K562 (cell line): ENCODE results near the gene ZDHHC11. TPM values are rescaled to one million over a fixed set of nuclear protein-coding genes. Genes with fewer than 3 reads are reported as not detected.
A peak's percentile ranks its signal among the peaks of the same experiment; 100 is the strongest.

Source experiments
- CBFA2T3 ChIP-seq: fragments of 450-650 bp; IDR thresholded peaks from 2 replicates; pipeline ENCODE4 v1.6.1; 2017
- HNRNPK ChIP-seq: fragments of 200-400 bp; formaldehyde crosslinking; IDR thresholded peaks from one replicate; pipeline ENCODE4 v1.6.1; 2018; ENCODE audit warnings: mild to moderate bottlenecking, low read depth, low read length; ENCODE audit not compliant: poor library complexity, severe bottlenecking
- IRF2 ChIP-seq: sonication (generic); formaldehyde crosslinking; IDR thresholded peaks from 2 replicates; pipeline ENCODE4 v1.8.1; 2022; ENCODE audit warnings: mild to moderate bottlenecking, missing genetic modification reagents
- KDM2B ChIP-seq: fragments of 250-450 bp; sonication (Bioruptor Pico); IDR thresholded peaks from 2 replicates; pipeline ENCODE4 v1.8.0; 2021; ENCODE audit warnings: mild to moderate bottlenecking, moderate library complexity
- MBD2 ChIP-seq: sonication (generic); IDR thresholded peaks from 2 replicates; pipeline ENCODE4 v1.6.1; 2016; ENCODE audit warnings: low read depth, borderline replicate concordance
- NR2F6 ChIP-seq: fragments of 450-650 bp; formaldehyde crosslinking; IDR thresholded peaks from 2 replicates; pipeline ENCODE4 v1.4.0; 2020; ENCODE audit warnings: mild to moderate bottlenecking
- OTX1 ChIP-seq: fragments of 450-650 bp; formaldehyde crosslinking; IDR thresholded peaks from 2 replicates; pipeline ENCODE4 v1.4.0; 2022; ENCODE audit warnings: mild to moderate bottlenecking
- TRIM24 ChIP-seq, 2 experiments: fragments of 450-650 bp; IDR thresholded peaks; 2 replicates each; pipeline ENCODE4 v1.6.1; 2016
- ZNF347 ChIP-seq: fragments of 450-650 bp; formaldehyde crosslinking; IDR thresholded peaks from 2 replicates; pipeline ENCODE4 v1.4.0; 2020; ENCODE audit warnings: low read depth, mild to moderate bottlenecking, moderate library complexity
- ZNF589 ChIP-seq: fragments of 200-800 bp; sonication (Bioruptor generic); IDR thresholded peaks from 2 replicates; pipeline ENCODE4 v1.6.1; 2016; ENCODE audit warnings: low read depth, missing genetic modification characterization, missing compliant biosample characterization
- ZNF830 ChIP-seq: fragments of 250-450 bp; sonication (Bioruptor Pico); IDR thresholded peaks from 2 replicates; pipeline ENCODE4 v1.5.0; 2021; ENCODE audit warnings: mild to moderate bottlenecking
- ZSCAN32 ChIP-seq: fragments of 450-650 bp; formaldehyde crosslinking; IDR thresholded peaks from 2 replicates; pipeline ENCODE4 v1.4.0; 2020; ENCODE audit warnings: mild to moderate bottlenecking, moderate library complexity
- polyA plus RNA-seq, 8 experiments: library from polyadenylated mRNA; depleted of rRNA in 4 of 8; stranded (reverse) in 5 of 8; unstranded in 3 of 8; fragments of >200 nt; fragmentation: Nextera tagmentation in 2 of 8; fragmentation: Illumina TruSeq in 1 of 8; extraction: Ambion mirVana in 2 of 8; extraction: Trizol in 1 of 8; gene quantifications; 2 replicates each; pipeline versions ENCODE4 v1.2.1 to v1.2.3, GENCODE V29; 2011 to 2014; ENCODE audit warnings: inconsistent platforms in 1 of 8, missing spikeins in 1 of 8
- total RNA-seq, 7 experiments: library from RNA; depleted of rRNA in 6 of 7; stranded (reverse); fragments of >200 nt in 6 of 7; fragmentation: Illumina TruSeq in 2 of 7; extraction: Trizol in 2 of 7; gene quantifications; 2 replicates each; pipeline versions ENCODE4 v1.2.1 to v1.2.3, GENCODE V29; 2011 to 2021; ENCODE audit warnings: low replicate concordance in 1 of 7
- TF ChIP-seq, protein P1 (sequence below): fragments of 250-450 bp; sonication (Bioruptor Pico); IDR thresholded peaks from 2 replicates; pipeline ENCODE4 v1.8.0; 2021; ENCODE audit warnings: mild to moderate bottlenecking, moderate library complexity
- TF ChIP-seq, protein P2 (sequence below): sonication (generic); formaldehyde crosslinking; IDR thresholded peaks from 2 replicates; pipeline ENCODE4 v1.8.0; 2022; ENCODE audit warnings: mild to moderate bottlenecking, missing genetic modification reagents
- TF ChIP-seq, protein P3 (sequence below): sonication (generic); formaldehyde crosslinking; IDR thresholded peaks from 2 replicates; pipeline ENCODE4 v1.8.1; 2022; ENCODE audit warnings: missing genetic modification reagents
- TF ChIP-seq, protein P4 (sequence below): sonication (generic); formaldehyde crosslinking; IDR thresholded peaks from 2 replicates; pipeline ENCODE4 v1.8.0; 2022; ENCODE audit warnings: mild to moderate bottlenecking, missing genetic modification reagents, borderline replicate concordance
- TF ChIP-seq, protein P5 (sequence below): fragments of 450-650 bp; IDR thresholded peaks from 2 replicates; pipeline ENCODE4 v1.6.1; 2016; ENCODE audit warnings: antibody characterized with exemption

Gene ZDHHC11
- total and polyA plus RNA-seq, 9 of the 15 experiments (the other 6 are each of a cell fraction or from before 2014, with no cell fraction given) = 0.07 to 2.3 (median 0.52) TPM

DNA sequence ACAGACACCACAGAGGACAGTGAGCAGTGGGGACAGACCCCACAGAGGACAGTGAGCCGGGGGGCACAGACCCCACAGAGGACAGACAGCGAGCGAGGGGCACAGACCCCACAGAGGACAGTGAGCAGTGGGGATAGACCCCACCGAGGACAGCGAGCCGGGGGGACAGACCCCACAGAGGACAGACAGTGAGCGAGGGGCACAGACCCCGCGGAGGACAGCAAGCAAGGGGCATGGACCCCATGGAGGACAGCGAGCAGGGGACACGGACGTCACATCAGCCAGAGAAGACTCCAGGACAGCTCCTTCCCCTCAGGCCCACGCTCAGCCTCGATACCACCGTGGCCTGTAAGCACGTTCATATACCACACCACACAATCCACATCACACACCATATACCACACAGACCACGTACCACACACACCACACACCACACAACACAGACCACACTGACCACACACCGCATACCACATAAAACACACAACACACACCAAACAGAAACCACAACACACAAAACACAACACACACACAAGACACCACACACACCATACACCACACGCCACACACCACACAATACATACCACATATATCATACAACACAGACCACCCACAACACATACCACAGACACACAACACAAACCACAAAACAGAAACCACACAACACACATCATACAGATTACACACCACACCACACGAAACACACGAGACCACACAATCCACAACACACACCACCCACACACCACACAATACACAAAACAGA lies 5.2 kb upstream of the ZDHHC11 start (continued):
- TF ChIP-seq, protein P1, sequence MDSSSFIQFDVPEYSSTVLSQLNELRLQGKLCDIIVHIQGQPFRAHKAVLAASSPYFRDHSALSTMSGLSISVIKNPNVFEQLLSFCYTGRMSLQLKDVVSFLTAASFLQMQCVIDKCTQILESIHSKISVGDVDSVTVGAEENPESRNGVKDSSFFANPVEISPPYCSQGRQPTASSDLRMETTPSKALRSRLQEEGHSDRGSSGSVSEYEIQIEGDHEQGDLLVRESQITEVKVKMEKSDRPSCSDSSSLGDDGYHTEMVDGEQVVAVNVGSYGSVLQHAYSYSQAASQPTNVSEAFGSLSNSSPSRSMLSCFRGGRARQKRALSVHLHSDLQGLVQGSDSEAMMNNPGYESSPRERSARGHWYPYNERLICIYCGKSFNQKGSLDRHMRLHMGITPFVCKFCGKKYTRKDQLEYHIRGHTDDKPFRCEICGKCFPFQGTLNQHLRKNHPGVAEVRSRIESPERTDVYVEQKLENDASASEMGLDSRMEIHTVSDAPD (CRISPR knock-in tag) = no peak
- TF ChIP-seq MBD2 = no peak
- TF ChIP-seq, protein P2, sequence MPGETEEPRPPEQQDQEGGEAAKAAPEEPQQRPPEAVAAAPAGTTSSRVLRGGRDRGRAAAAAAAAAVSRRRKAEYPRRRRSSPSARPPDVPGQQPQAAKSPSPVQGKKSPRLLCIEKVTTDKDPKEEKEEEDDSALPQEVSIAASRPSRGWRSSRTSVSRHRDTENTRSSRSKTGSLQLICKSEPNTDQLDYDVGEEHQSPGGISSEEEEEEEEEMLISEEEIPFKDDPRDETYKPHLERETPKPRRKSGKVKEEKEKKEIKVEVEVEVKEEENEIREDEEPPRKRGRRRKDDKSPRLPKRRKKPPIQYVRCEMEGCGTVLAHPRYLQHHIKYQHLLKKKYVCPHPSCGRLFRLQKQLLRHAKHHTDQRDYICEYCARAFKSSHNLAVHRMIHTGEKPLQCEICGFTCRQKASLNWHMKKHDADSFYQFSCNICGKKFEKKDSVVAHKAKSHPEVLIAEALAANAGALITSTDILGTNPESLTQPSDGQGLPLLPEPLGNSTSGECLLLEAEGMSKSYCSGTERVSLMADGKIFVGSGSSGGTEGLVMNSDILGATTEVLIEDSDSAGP (CRISPR knock-in tag) = no peak
- TF ChIP-seq, protein P3, sequence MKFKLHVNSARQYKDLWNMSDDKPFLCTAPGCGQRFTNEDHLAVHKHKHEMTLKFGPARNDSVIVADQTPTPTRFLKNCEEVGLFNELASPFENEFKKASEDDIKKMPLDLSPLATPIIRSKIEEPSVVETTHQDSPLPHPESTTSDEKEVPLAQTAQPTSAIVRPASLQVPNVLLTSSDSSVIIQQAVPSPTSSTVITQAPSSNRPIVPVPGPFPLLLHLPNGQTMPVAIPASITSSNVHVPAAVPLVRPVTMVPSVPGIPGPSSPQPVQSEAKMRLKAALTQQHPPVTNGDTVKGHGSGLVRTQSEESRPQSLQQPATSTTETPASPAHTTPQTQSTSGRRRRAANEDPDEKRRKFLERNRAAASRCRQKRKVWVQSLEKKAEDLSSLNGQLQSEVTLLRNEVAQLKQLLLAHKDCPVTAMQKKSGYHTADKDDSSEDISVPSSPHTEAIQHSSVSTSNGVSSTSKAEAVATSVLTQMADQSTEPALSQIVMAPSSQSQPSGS (CRISPR knock-in tag) = no peak
- no peak for TF ChIP-seq NR2F6 (CRISPR knock-in tag)
- TF ChIP-seq TRIM24 (IDR thresholded peaks at IDR 0.05) = 0 out of 4 replicates have a peak, but pooled peaks have one; percentile 9 to 20
- no peak; the same call in 1 of the 2 replicates for TF ChIP-seq OTX1 (CRISPR knock-in tag)
- TF ChIP-seq, protein P4, sequence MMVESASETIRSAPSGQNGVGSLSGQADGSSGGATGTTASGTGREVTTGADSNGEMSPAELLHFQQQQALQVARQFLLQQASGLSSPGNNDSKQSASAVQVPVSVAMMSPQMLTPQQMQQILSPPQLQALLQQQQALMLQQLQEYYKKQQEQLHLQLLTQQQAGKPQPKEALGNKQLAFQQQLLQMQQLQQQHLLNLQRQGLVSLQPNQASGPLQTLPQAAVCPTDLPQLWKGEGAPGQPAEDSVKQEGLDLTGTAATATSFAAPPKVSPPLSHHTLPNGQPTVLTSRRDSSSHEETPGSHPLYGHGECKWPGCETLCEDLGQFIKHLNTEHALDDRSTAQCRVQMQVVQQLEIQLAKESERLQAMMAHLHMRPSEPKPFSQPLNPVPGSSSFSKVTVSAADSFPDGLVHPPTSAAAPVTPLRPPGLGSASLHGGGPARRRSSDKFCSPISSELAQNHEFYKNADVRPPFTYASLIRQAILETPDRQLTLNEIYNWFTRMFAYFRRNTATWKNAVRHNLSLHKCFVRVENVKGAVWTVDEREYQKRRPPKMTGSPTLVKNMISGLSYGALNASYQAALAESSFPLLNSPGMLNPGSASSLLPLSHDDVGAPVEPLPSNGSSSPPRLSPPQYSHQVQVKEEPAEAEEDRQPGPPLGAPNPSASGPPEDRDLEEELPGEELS = no peak
- no peak for TF ChIP-seq ZNF347
- no peak for TF ChIP-seq CBFA2T3
- TF ChIP-seq, protein P5, sequence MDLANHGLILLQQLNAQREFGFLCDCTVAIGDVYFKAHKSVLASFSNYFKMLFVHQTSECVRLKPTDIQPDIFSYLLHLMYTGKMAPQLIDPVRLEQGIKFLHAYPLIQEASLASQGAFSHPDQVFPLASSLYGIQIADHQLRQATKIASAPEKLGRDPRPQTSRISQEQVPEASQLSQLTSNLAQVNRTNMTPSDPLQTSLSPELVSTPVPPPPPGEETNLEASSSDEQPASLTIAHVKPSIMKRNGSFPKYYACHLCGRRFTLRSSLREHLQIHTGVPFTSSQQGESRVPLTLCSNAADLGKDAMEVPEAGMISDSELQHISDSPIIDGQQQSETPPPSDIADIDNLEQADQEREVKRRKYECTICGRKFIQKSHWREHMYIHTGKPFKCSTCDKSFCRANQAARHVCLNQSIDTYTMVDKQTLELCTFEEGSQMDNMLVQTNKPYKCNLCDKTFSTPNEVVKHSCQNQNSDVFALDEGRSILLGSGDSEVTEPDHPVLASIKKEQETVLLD = no peak
- TF ChIP-seq KDM2B (CRISPR knock-in tag) = no peak
- no peak for TF ChIP-seq ZSCAN32
- no peak for TF ChIP-seq ZNF589 (CRISPR knock-in tag)
- TF ChIP-seq IRF2 = no peak
- TF ChIP-seq HNRNPK = no peak
- TF ChIP-seq ZNF830 (CRISPR knock-in tag) = no peak
